Right renal pelvis (tissue), 4 donors: Measurements from ENCODE around the gene MRAS. TPM values are rescaled to one million over a fixed set of nuclear protein-coding genes. Genes with fewer than 3 reads are reported as not detected.

Experiments used
- DNase-seq, 4 donors: peaks; one replicate each; pipeline ENCODE4 v3.0.0-alpha.2; 2013; ENCODE audit warnings: low read depth in 4 of 4, low spot score in 3 of 4, missing footprints in 1 of 4
- polyA plus RNA-seq, 4 donors: library from polyadenylated mRNA; unstranded; fragments of 120-200 nt; gene quantifications; one replicate each; pipeline ENCODE4 v1.2.1, GENCODE V29; 2013; ENCODE audit not compliant: insufficient read length in 4 of 4

Gene MRAS
- 10 to 100 TPM; 30.7 to 32.1 (median 31.5) TPM for polyA plus RNA-seq

DNA sequence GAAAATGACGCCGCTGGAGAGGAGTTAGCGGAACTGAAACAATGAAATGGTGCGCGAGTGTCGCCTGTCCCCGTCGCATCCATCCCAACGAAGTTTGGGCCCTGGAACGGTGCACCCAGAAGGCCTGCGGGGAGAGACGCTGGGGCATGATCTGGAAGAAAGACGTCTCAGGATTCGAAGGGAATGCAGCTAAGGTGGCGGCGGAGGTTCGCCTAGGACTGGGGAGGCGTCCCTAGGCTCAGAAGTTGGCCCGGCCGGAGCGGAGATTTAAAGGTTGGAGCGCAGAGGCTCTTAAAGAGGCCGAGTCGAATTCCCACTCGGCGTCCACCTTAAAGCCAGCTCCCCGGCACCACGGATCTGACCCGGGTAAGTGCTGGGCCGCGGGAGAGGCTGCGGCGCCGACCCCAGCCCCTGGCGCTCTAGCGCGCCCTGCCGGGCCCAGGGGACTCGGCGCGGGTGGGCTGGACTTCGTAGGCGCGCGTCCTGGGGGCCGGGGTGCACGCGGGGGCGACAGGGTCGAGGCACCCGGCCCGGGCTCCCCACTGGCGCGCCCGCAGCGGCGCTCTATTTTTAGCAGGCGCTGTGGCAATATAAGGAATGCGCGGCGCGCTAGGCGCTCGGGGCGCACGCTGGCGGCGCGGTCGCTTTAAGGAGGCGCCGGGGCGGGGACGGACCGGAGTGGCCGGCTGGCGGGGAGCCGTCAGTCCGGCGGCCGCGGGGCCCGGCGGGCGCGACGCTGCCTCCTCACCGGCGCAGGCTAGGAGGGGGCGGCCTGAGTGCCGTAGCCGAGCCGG is at the start of gene MRAS:
Gene MRAS (plus strand): TSS at position 620 of the 794 bp plus-strand sequence. CDS start 24,305 bp downstream, outside the sequence.
- DNase-seq = no peak

DNA sequence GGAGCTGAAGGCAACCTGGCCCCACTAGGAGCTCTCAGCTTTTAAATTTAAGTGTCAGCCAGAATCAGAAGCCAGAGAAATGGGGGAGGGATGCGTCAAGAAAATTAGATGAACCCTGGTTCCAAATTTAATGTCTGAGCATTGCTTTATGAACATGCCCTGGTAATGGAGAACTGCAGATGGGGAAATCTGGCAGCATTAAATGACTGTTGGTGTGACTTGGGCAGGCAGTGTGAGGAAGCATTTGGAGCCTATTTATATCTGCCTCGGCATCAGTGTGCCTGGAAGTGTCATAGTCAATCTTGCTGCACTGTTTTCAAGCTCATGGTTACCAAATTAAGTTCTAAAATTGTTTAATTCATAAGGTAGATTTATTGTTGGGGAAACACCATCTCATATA is 47.7 kb upstream of the MRAS start:
- DNase-seq = no peak

DNA sequence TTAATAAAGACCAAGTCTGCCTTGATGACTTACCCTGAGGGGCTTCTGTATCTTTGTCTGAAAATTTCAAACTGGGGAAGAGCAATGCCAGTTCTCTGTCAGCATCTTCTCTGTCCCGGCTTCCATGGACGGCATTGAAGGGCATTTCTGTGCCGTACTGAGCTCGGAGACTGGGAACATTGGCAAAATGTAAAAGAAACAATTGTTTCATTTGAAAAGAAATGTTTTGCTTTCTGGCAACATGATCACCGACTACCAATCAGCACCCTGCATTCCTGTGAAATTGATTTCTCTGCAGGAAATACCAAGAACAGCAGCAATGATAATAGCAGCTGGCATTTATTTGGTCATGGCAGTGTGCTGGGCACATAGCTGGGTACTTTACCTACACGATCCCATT is 44.9 kb upstream of the MRAS start:
- DNase-seq = no peak

DNA sequence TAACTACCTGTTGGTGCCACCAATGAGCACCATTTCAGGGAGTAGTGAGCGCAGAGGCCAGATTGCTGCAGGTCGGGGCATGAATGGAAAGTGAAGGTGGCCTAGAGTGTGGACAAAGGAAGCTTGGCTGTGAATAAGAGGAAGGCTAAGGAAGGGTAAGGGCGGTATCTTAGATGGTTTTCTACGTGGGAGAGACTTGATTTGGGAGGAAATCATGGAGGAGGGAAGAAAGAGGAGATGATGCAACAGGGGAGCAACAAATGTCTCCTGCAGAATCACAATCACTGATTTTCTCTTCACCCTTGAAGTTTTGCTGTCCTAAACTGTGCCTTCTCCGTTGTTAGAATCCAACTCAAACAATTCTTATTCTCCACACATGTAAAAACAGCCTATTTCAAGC is 40.5 kb upstream of the MRAS start:
- DNase-seq = no peak

DNA sequence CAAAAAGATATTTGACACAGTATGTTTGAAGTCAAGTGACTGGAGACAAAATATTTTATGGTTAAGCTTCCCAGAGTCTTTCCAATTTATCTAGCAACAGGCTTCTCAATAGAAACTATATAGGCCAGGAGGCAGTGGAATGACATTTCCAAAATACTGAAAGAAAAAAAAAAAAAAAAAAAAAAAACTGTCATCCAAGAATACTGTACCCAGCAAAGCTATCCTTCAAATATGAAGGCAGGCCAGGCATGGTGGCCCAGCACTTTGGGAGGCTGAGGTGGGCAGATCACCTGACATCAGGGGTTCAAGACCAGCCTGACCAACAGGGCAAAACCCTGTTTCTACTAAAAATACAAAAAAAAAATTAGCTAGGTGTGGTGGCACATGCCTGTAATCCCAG is 39.6 kb upstream of the MRAS start:
- no peak for DNase-seq

DNA sequence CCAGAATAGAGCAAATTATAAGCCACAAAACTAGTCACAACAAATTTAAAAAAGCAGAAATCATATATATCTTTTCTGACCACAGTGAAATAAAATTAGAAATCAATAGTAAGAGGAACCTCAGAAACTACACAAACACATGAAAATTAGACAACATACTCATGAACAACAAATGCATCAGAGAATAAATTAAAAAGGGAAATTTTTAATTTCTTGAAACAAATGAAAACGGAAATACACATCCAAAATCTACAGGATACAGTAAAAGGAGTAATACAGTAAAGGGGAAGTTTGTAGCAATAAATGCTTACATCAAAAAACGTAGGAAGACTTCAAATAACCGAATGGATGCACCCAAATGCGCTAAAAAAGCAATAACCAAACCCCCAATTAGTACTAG is 37.9 kb upstream of the MRAS start:
- no peak for DNase-seq

DNA sequence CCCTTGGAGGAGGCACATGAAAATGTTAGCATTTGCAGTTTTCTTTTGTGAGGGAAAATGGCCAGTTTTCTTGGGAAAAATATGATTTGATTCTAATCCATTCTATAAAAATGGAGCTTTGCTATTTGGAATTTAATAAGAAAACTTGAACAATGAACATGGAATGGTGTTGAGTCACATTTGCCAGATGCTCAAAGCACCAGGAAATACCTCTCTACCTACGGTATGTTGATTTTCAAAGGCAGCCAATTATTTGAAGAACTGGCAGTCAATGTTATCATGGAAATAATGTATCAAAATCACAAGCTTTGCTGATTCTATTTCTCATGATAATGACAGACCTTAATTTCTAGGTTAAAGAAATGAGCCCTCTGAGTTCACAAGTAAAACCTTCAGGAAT is 33.6 kb upstream of the MRAS start:
- no peak for DNase-seq

DNA sequence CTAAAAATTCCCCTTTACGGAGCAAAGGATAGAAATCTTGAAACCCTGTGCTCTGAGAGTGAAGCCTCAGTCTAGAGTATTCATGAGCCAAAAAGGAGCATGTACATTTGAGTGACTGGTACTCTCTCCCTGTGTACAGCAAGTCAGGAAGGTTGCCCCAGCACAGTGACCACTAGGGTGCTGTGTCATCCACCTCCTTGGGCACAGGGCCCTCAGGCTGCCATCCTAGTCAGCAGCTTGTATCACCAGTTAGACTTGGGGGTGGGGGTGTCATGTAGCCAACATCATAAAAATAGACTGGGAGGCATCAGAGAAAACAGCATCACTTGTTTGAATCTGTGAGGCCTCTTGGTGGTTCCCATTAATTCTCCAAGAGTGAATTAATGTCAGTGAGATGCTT is 30.7 kb upstream of the MRAS start:
- no peak for DNase-seq

DNA sequence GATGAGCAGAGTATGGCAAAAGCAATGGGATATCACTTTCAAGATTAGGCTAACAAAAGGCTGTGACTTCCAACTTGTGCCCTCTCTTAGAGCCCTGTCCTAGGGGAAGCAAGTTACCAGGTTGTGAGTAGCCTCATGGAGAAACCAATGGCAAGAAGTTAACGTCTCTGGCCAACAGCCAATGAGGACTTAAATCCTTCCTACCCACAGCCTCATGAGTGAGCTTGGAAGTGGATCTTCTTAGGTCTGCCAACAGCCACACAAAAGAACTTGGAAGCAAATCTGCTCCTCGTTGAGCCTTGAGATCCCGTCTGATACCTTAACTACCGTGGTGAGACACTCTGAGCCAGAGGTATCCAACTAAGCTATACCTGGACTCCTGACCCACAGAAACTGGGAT is 24.4 kb upstream of the MRAS start:
- DNase-seq = no peak

DNA sequence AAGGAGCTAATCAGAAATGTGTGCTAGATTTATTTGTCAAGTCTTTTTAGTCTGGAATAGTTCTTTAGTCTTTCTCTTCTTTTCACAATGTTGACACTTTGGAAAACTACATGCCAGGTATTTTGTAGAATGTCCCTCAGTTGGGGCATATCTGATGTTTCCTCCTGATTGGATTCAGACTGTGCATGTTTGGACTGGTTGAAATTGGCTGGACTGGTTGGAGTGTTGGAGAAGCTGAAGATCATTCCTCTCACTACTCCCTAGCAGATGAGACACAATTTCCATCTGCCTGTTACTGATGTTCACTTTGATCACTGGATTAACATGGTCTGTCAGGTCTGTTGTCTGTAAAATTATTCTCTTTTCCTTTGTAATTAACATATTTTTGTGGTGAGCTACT is 22.4 kb upstream of the MRAS start:
- no peak for DNase-seq

DNA sequence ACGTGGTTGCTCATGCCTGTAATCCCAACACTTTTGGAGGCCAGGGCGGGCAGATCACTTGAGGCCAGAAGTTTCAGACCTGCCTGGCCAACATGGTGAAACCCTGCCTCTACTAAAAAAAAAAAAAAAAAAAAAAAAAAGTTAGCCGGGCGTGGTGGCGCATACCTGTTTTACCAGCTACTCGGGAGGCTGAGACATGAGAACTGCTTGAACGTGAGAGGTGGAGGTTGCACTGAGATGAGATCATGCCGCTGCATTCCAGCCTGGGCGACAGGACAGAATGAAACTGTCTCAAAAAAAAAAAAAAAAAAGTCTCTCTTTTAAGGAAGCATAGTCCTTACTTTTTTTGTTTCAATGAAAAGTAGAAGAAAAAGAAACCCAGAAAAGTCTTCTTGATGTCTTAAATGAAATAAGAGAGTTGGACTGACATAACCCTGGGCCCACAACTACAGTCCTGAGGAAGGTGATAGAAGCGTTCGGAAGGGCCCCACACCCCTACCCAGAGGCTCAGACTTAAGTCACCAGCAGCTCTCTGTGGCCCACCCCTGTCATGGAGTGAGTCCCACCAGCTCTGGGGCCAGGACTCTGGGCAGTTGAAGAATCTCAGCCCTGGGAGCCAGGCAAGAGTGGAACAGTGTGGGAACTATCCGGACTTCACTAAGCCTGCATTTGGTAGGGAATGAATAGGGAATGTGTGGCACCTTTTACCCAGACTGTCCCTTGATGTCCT is 21.3 kb upstream of the MRAS start:
- DNase-seq = no peak

DNA sequence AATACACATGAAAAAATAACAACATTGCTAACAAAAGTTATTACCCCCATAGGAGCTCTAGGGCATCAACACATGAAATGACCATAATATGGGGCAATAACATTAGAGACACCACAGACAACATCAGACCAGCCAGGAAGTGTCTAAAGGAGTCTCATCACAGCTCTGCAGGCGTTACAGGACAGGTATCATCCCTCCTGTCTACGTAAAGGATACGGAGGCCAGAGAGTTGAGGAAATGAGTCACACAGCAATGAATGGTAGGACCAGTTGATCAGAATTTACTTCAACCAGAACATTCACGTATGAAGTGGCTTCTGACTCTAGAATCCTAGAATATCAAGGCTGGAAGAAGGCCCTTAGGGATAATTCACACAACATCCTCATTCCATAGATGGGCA is 20.5 kb upstream of the MRAS start:
- no peak for DNase-seq

DNA sequence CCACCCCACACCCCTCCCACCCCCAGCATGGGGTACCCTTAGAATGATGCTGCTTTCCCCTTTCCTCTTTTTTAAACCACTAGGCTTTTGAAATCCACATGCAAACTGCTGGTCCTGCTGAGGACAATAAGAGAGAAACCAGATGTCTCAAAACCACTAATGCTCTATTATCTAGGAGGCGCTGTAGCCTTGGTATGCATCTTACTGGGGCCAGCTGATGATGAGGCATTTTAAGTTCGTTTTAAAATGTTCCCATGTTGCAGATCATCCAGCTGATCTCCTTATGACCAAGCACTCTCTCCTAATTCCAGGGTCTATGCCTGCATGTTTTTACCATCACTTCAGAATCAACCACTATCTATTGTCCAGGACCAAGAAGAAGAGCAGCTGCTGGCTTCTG is 20.0 kb upstream of the MRAS start:
- DNase-seq = no peak

DNA sequence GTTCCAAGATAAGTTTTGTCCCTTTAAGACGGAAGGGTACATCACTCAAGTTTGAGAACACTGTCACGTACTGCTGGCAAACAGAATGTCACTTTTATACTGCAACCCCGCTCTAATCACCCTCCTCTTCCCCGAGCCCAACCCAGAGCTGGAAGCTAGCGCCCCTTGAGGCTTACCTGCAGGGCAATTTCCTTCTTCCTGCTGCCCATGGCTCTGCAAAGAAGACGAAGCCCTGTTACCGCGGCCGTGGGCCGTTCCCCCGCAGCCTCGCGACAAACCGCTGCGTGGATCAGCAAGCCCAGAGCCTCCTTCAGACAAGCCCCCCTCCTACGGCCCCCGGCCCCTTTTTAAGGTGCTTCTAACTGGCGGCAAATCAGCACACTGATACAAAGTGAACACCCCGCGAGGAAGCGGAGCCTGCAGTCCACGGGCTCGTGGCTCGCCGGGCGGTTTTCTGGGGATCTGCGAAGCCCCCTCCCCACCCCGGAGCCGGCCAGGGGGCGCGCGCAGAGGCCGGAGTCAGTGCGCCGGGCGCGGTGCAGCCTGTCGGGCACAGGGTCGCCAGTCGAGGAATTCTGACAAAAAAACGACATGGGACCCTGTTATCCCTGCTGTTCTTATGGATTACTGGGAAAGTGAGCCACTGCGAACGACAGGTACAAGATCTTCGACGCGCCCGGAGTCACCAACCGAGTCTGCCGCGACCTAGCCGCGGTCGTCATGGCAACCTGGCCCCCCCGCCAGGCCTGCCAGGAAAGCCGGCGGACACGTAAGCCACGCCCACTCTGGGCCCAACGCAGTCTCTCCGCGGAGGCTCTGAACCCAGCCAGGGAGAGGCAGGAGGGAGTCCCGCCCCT is 19.0 kb upstream of the MRAS start, which contains the start of gene NME9:
Gene NME9 (minus strand): TSS at position 725 of the 857 bp plus-strand sequence. CDS start 516 bp downstream, at position 209.
- peak; percentile 71 to 76 (median 74) for DNase-seq

DNA sequence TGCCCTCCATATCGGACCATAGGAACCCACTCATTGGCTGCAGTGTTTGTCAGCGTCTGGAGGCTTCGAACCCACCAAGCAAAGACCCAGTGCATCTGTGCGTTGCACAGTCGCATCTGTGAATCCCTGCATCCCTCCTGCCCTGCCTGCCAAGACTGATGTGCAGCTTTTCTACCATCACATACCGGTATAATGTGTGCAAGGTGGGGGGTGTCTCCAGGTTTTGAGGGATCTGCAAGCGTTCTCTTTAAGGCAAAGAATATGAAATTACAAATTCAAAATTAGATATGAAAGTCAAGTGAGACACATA is 18.4 kb upstream of the MRAS start:
- DNase-seq = no peak

DNA sequence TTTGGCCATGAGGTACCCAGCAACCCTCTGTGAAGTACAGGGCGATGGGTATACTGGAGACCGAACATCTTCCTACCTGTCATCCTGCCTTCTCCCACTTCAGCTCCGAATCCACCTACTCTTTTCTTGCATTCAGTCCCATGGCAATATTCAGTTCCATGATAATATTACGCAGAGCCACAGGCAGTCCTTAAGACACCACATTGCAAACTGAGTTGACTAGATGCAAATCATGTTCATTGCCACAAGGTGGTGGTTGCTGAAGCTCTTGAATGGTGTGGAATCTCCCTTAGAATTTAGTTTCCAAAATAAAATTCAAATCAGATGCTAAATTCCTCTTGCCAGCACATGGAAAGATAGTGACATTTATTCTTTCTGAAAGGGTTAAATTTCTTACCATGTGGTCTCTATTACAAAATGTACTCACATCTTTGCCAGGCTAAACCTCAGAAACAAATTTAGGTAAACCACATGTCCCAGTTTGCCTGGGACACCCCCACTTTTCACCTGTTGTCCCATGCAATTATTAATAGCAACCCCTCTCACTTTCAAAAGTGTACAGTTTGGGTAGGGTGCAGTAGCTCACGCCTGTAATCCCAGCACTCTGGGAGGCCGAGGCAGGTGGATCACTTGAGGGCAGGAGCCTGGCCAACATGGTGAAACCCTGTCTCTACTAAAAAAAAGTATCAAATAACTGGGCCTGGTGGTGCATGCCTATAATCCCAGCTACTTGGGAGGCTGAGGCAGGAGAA is 17.1 kb upstream of the MRAS start:
- DNase-seq = no peak

DNA sequence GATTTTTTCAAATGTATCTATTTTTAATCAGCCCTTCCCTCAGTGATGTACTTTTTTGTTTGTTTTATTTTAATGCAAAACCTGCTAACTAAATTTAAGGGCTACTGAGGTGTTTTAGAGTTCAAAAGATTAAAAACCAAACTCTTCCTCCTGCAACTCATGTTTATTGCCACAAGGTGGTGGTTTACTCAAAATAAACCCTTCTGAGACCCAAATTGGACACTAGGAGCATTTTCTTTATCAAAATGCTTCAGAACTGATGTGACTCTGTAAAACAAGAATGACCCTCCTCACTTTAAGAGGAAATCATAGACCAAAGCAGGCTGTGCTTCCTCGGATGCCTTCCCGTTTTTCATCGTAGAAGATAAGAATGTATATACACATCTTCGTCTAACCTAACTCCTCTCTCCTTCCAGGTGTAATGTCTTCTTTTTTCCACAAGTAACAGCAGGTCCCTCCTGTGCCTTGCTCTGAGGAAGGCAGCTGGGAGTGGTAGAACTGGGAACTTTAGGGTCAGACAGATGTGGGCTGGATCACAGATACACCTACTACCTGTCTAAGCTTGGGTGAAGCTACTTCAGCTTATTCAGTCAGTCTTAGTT is 15.8 kb upstream of the MRAS start:
- DNase-seq = no peak

DNA sequence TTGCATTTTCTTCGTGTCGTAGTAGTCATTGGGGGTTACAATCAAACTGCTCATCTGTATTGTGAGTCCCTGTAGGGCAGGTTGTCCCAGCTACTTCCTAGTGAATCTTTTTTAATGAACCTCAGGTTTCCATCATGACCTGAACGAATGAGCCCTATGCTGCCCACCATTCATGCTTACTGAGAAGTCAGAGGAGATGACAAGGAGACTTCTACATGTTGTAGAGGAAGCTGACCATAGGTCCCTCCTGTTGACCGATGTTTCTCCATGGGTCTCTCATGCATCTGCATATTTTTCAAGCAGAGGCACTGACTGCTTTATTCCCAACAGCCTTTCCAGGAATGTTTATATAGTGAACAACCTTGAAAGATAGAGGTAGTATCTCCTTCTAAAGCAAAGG is 13.8 kb upstream of the MRAS start:
- DNase-seq = no peak

DNA sequence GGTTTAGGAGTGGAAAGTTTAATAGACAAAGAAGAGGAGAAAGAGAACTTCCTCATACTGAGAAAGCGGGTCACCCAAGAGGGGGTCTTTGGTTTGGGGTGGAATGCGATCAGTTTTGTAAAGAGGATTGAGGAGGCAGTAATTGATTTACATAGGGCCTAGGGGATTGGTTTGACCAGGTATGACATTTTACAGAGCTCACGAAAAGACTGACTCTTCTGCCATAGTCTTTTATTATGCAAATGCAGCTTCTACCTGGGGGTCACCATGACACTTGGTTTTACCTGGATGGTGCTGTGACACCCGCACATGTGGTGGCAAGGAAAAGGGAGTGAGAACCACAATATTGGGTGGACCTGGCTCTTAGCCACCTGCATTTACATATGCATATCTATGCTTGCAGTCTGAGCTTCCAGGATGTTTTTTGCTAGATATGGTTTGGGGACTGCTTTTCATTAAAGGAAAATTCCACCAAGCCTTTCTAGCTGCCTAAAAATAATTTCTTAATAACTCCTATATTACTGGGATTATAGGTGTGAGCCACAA is 11.9 kb upstream of the MRAS start:
- no peak for DNase-seq

DNA sequence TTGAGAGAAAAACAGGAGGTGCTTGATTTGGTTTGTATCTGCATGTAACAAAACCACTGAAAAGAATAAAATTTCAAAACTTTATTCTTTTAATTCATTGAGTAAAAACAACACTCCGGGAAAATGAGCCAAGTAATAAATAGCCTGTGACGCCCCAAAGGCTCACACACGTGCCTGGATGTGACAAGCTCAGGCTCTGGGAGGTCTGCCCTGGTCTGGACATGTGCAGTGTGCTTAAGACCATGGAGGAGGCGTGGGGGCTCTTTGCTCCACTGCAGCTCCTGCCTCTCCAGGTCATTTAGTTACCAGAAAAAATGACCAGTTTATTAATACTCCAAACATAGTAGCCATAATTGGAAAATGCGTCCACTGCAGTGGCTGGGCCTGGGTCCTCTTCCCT is 10.1 kb upstream of the MRAS start:
- DNase-seq = no peak
